ENCODE data around the gene PEX5L. TPM values are rescaled to one million over a fixed set of nuclear protein-coding genes. Genes with fewer than 3 reads are reported as not detected.
"Not testable (repeated sequence)": the region's sequence is repeated elsewhere in the genome, so short reads cannot be mapped to it uniquely, and the experiment has no call there.

The PEX5L gene
- total and polyA plus RNA-seq, 12 donors: 0.03 to 1.1 (median 0.16) TPM; not detected in 3

- no peak for DNase-seq
- Histone ChIP-seq H3K36me3 (replicated peaks in 1 of 2) (no peaks in the 10 kb centered on the region), H3K4me1 (replicated peaks in 1 of 2) (no peaks in the 10 kb centered on the region), H3K9me3 (replicated peaks in 1 of 3) (no peaks in the 10 kb centered on the region), H3K27ac (no peak overlapping the region), H3K27me3 (no peaks in the 10 kb centered on the region), H3K4me3 (no peak overlapping the region)
- TF ChIP-seq POLR2A (IDR thresholded peaks at IDR 0.05) (no peak), CTCF (IDR thresholded peaks at IDR 0.05) (no peak)
- intact Hi-C loops (cut with DNase I): no loop called here
These were observed 21.5 kb upstream of the PEX5L start for GRCh38 chr3:180058238-180058637.

GRCh38 chr3:180055656-180056055, 18.9 kb upstream of the PEX5L start:
- H3K27me3 ChIP-seq; H3K27ac ChIP-seq; intact Hi-C loops (cut with DNase I); H3K4me1 ChIP-seq (replicated peaks in 1 of 2); H3K9me3 ChIP-seq (replicated peaks in 1 of 3); H3K36me3 ChIP-seq (replicated peaks in 1 of 2); H3K4me3 ChIP-seq; DNase-seq: not testable (repeated sequence)
- WGBS, 4 donors: 68 to 77% (median 73%) methylated on average over 3 of the region's 3 CpGs

- Histone ChIP-seq H3K36me3 (replicated peaks in 1 of 2) (no peaks in the 10 kb centered on the region), H3K4me1 (replicated peaks in 1 of 2) (no peaks in the 10 kb centered on the region), H3K9me3 (replicated peaks in 1 of 3) (no peaks in the 10 kb centered on the region), H3K4me3 (no peak overlapping the region), H3K27me3 (no peaks in the 10 kb centered on the region), H3K27ac (no peak overlapping the region)
- intact Hi-C loops (cut with DNase I): no loop called here
- no peak for DNase-seq
- WGBS, 4 donors: 81 to 88% (median 86%) methylated on average over 9 of the region's 9 CpGs
- TF ChIP-seq POLR2A (IDR thresholded peaks at IDR 0.05): no peak
- TF ChIP-seq CTCF (IDR thresholded peaks at IDR 0.05): no peak
These were observed 12.7 kb upstream of the PEX5L start for GRCh38 chr3:180049391-180049790.

DNA sequence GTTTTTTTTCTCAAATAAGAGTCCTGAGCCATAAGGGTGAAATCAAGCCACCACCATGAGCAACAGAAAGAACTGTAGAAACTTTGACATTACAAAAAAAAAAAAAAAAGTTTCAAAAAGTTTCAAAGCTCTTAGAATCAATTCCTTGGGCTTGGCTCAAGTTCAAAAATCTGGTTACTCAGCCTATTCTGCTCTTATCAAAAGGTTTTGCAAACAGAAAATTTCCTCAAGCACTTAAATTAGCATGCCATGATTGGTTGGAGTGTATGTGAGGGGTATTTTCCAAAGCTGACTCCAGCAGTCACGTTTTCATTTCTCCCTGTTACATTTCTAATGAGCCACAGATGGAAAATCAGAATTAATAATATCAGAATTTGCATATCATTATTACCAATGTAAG, 12.1 kb upstream of the PEX5L start:
- DNase-seq: no peak
- H3K27me3 ChIP-seq: no peaks in the 10 kb centered on the region
- no peaks in the 10 kb centered on the region for H3K36me3 ChIP-seq (replicated peaks in 1 of 2)
- 10 to 26% (median 19%) methylated on average over 1 of the region's 1 CpG for WGBS, 4 donors
- intact Hi-C loops (cut with DNase I): no loop called here
- TF ChIP-seq POLR2A (IDR thresholded peaks at IDR 0.05) (no peak), CTCF (IDR thresholded peaks at IDR 0.05) (no peak)
- no peaks in the 10 kb centered on the region for H3K4me1 ChIP-seq (replicated peaks in 1 of 2)
- no peak overlapping the region for H3K4me3 ChIP-seq
- no peak overlapping the region for H3K27ac ChIP-seq
- no peaks in the 10 kb centered on the region for H3K9me3 ChIP-seq (replicated peaks in 1 of 3)

- Histone ChIP-seq H3K4me3 (no peak overlapping the region), H3K4me1 (replicated peaks in 1 of 2) (no peaks in the 10 kb centered on the region), H3K27ac (no peak overlapping the region), H3K27me3 (no peaks in the 10 kb centered on the region), H3K36me3 (replicated peaks in 1 of 2) (no peaks in the 10 kb centered on the region), H3K9me3 (replicated peaks in 1 of 3) (no peaks in the 10 kb centered on the region)
- intact Hi-C loops (cut with DNase I): no loop called here
- no peak for DNase-seq
- WGBS, 4 donors: 63 to 74% (median 65%) methylated on average over 1 of the region's 1 CpG
- TF ChIP-seq POLR2A (IDR thresholded peaks at IDR 0.05): no peak
- TF ChIP-seq CTCF (IDR thresholded peaks at IDR 0.05): no peak
These were observed 11.4 kb upstream of the PEX5L start for GRCh38 chr3:180048103-180048502.

Data from adrenal gland (tissue), 12 donors.